Spleen (tissue), 7 donors: ENCODE data around the gene FREM3.

Experiments
- POLR2AphosphoS5 ChIP-seq, 3 donors: sonication (generic); formaldehyde crosslinking; IDR thresholded peaks; one replicate each; pipeline ENCODE4 v1.5.1; 2017; ENCODE audit warnings: antibody characterized with exemption in 3 of 3
- TF ChIP-seq, protein P1 (sequence below), 11 experiments: fragments of 200-600 bp in 7 of 11; fragments of 450-650 bp in 4 of 11; sonication (generic) in 4 of 11; IDR thresholded peaks in 8 of 11; conservative IDR thresholded peaks in 3 of 11; 1 replicate in 7 of 11; 2 replicates in 4 of 11; pipeline versions ENCODE4 v1.4.0 to v1.8.0; 2016 to 2021; ENCODE audit warnings: antibody characterized with exemption in 11 of 11, inconsistent platforms in 4 of 11, mild to moderate bottlenecking in 1 of 11
- donor health status: DM: no; HTN: no; CAD: no; lungs with moderate emphysema.
- donor health status: DM: no; HTN: no; CAD: no.
- donor health status: DM: no; HTN: no; CAD: no.

DNA sequence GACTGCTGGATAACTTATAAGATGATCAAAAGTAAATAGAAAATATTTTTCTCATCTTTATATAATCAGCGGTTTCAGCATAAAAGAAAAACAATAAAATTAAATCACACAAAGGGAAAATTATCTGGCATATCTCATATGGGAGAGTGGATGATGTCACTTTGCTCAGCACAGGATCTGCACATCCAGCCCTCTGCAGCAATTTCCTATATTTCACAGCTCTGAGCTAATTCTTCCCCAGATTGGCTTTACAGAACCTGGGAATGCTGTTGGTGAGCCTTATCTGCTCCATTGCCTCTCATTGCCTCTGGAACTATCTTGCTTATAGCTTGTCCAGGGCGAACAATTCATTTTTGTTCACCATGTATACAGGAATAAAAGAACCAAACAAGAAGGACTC, 21.0 kb downstream of the FREM3 start:
- no peak for TF ChIP-seq POLR2AphosphoS5 (IDR thresholded peaks at IDR 0.05)
- TF ChIP-seq, protein P1, sequence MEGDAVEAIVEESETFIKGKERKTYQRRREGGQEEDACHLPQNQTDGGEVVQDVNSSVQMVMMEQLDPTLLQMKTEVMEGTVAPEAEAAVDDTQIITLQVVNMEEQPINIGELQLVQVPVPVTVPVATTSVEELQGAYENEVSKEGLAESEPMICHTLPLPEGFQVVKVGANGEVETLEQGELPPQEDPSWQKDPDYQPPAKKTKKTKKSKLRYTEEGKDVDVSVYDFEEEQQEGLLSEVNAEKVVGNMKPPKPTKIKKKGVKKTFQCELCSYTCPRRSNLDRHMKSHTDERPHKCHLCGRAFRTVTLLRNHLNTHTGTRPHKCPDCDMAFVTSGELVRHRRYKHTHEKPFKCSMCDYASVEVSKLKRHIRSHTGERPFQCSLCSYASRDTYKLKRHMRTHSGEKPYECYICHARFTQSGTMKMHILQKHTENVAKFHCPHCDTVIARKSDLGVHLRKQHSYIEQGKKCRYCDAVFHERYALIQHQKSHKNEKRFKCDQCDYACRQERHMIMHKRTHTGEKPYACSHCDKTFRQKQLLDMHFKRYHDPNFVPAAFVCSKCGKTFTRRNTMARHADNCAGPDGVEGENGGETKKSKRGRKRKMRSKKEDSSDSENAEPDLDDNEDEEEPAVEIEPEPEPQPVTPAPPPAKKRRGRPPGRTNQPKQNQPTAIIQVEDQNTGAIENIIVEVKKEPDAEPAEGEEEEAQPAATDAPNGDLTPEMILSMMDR (IDR thresholded peaks at IDR 0.05 in 8 of 11, conservative IDR thresholded peaks at IDR 0.05 in 3 of 11): no peak
